ENCODE measurements around the gene EPAS1. TPM values are rescaled to one million over a fixed set of nuclear protein-coding genes. Genes with fewer than 3 reads are reported as not detected.

Gene EPAS1
- total and polyA plus RNA-seq, 2 of the 13 experiments (the other 11 are each of a cell fraction or from before 2014, with no cell fraction given): 47.1 to 182 TPM

GRCh38 chr2:46298522-46299353 lies 1.5 kb downstream of the EPAS1 start (continued):
- 0 out of 2 replicates have a peak, but pooled peaks have one; percentile 36 for TF ChIP-seq POGZ (CRISPR knock-in tag; IDR thresholded peaks at IDR 0.05)
- TF ChIP-seq BCL6 (CRISPR knock-in tag; IDR thresholded peaks at IDR 0.05): peak; percentile 40; the same call in 1 of the 2 replicates
- no peak for TF ChIP-seq TEAD2 (CRISPR knock-in tag; IDR thresholded peaks at IDR 0.05)
- TF ChIP-seq HDAC1 (CRISPR knock-in tag; IDR thresholded peaks at IDR 0.05): peak; percentile 62
- TF ChIP-seq HOXA3 (CRISPR knock-in tag; IDR thresholded peaks at IDR 0.05): 0 out of 2 replicates have a peak, but pooled peaks have one; percentile 23
- peak; percentile 44; the same call in 1 of the 2 replicates for TF ChIP-seq KLF13 (CRISPR knock-in tag; IDR thresholded peaks at IDR 0.05)
- TF ChIP-seq SAFB2 (CRISPR knock-in tag; IDR thresholded peaks at IDR 0.05; ENCODE audit: borderline replicate concordance, low read depth): peak; percentile 55; the same call in 1 of the 2 replicates
- no peak for TF ChIP-seq KDM5A (IDR thresholded peaks at IDR 0.05; ENCODE audit: borderline replicate concordance, low read length)
- TF ChIP-seq IRF9 (CRISPR knock-in tag; IDR thresholded peaks at IDR 0.05; ENCODE audit: borderline replicate concordance): no peak
- TF ChIP-seq HOXA7 (CRISPR knock-in tag; IDR thresholded peaks at IDR 0.05): no peak
- no peak for TF ChIP-seq ZNF577 (CRISPR knock-in tag; IDR thresholded peaks at IDR 0.05; ENCODE audit: borderline replicate concordance, low read depth)
- TF ChIP-seq JUND (CRISPR knock-in tag; IDR thresholded peaks at IDR 0.05): no peak
- TF ChIP-seq GFI1 (CRISPR knock-in tag; IDR thresholded peaks at IDR 0.05; ENCODE audit: borderline replicate concordance): no peak
- TF ChIP-seq MIXL1 (CRISPR knock-in tag; IDR thresholded peaks at IDR 0.05): no peak
- no peak for TF ChIP-seq ZBTB25 (CRISPR knock-in tag; IDR thresholded peaks at IDR 0.05)
- TF ChIP-seq HINFP (CRISPR knock-in tag; IDR thresholded peaks at IDR 0.05; ENCODE audit: low read depth): no peak; the same call in 1 of the 2 replicates
- TF ChIP-seq SNAPC2 (CRISPR knock-in tag; IDR thresholded peaks at IDR 0.05): peak; percentile 45; the same call in 1 of the 2 replicates
- TF ChIP-seq MATR3 (CRISPR knock-in tag; IDR thresholded peaks at IDR 0.05): no peak
- peak; percentile 87 for TF ChIP-seq ZNF276 (CRISPR knock-in tag; IDR thresholded peaks at IDR 0.05; ENCODE audit: low read depth)
- no peak for TF ChIP-seq ZNF333 (CRISPR knock-in tag; IDR thresholded peaks at IDR 0.05; ENCODE audit: borderline replicate concordance)
- no peak for TF ChIP-seq SMARCC2 (IDR thresholded peaks at IDR 0.05)
- no peak for TF ChIP-seq TBP (CRISPR knock-in tag; IDR thresholded peaks at IDR 0.05)
- no peak for TF ChIP-seq CEBPG (CRISPR knock-in tag; IDR thresholded peaks at IDR 0.05)
